Measurements from ENCODE around the gene SLC24A4.

The SLC24A4 gene

GRCh38 chr14:92276074-92276473 lies 46.9 kb upstream of the SLC24A4 start:
- Histone ChIP-seq H3K9me2 (replicated peaks; ENCODE audit: low read depth, low read length) (no peaks in the 10 kb centered on the region), H3K79me2 (ENCODE audit: insufficient read depth, low read length) (no peaks in the 10 kb centered on the region), H3K4me2 (ENCODE audit: low read depth, low read length, poor library complexity, severe bottlenecking) (no peak overlapping the region), H3K4me1 (ENCODE audit: insufficient read depth, low read length, poor library complexity, severe bottlenecking) (peaks cover 18% of the 10 kb centered on the region), H3K27me3 (ENCODE audit: insufficient read depth, low read length, poor library complexity, severe bottlenecking) (no peaks in the 10 kb centered on the region), H3K9ac (ENCODE audit: low read depth, low read length, poor library complexity, severe bottlenecking) (no peak overlapping the region), H3F3A (ENCODE audit: low read depth) (no peaks in the 10 kb centered on the region), H3K36me3 (ENCODE audit: insufficient read depth, low read length) (no peaks in the 10 kb centered on the region), H3K4me3 (ENCODE audit: low read length, poor library complexity, severe bottlenecking) (no peak overlapping the region), H3K9me3 (ENCODE audit: insufficient read depth, low read depth, low read length) (no peaks in the 10 kb centered on the region), H2AFZ (ENCODE audit: low read length) (no peak overlapping the region), H4K20me1 (ENCODE audit: insufficient read depth, low read length, poor library complexity, severe bottlenecking) (no peaks in the 10 kb centered on the region)
- TF ChIP-seq, protein P1, sequence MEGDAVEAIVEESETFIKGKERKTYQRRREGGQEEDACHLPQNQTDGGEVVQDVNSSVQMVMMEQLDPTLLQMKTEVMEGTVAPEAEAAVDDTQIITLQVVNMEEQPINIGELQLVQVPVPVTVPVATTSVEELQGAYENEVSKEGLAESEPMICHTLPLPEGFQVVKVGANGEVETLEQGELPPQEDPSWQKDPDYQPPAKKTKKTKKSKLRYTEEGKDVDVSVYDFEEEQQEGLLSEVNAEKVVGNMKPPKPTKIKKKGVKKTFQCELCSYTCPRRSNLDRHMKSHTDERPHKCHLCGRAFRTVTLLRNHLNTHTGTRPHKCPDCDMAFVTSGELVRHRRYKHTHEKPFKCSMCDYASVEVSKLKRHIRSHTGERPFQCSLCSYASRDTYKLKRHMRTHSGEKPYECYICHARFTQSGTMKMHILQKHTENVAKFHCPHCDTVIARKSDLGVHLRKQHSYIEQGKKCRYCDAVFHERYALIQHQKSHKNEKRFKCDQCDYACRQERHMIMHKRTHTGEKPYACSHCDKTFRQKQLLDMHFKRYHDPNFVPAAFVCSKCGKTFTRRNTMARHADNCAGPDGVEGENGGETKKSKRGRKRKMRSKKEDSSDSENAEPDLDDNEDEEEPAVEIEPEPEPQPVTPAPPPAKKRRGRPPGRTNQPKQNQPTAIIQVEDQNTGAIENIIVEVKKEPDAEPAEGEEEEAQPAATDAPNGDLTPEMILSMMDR (conservative IDR thresholded peaks at IDR 0.05; ENCODE audit: low read length), result no peak
- no peak for TF ChIP-seq EZH2phosphoT487 (IDR thresholded peaks at IDR 0.05; ENCODE audit: borderline replicate concordance)

DNA sequence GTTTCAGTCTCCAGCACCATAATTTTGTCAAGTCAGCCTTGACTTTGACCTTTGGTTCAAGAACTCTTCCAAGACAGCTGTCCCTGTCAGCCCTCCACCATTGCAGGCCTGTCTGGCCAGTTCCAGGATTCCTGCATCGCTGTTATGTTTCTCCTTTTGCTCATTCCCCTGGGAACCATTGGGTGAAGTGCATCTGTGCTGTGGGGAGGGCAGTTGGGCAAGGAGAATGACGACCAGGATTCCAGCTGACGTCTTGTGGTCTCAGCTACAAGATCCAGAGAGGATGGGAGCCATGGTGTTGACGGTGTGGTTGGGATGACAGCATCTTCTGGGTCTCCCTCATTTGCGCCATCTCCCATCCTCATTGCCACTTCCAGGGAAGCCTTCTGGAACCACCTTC lies 45.9 kb upstream of the SLC24A4 start:
- Histone ChIP-seq H3K79me2 (ENCODE audit: insufficient read depth, low read length) (no peaks in the 10 kb centered on the region), H3K27me3 (ENCODE audit: insufficient read depth, low read length, poor library complexity, severe bottlenecking) (no peaks in the 10 kb centered on the region), H3K36me3 (ENCODE audit: insufficient read depth, low read length) (no peaks in the 10 kb centered on the region), H4K20me1 (ENCODE audit: insufficient read depth, low read length, poor library complexity, severe bottlenecking) (no peaks in the 10 kb centered on the region), H2AFZ (ENCODE audit: low read length) (no peak overlapping the region), H3K9ac (ENCODE audit: low read depth, low read length, poor library complexity, severe bottlenecking) (no peak overlapping the region), H3F3A (ENCODE audit: low read depth) (no peaks in the 10 kb centered on the region), H3K9me3 (ENCODE audit: insufficient read depth, low read depth, low read length) (no peaks in the 10 kb centered on the region), H3K4me1 (ENCODE audit: insufficient read depth, low read length, poor library complexity, severe bottlenecking) (peaks cover 23% of the 10 kb centered on the region), H3K9me2 (replicated peaks; ENCODE audit: low read depth, low read length) (no peaks in the 10 kb centered on the region), H3K4me3 (ENCODE audit: low read length, poor library complexity, severe bottlenecking) (no peak overlapping the region), H3K4me2 (ENCODE audit: low read depth, low read length, poor library complexity, severe bottlenecking) (no peak overlapping the region)
- TF ChIP-seq, protein P1 (conservative IDR thresholded peaks at IDR 0.05; ENCODE audit: low read length), result no peak
- TF ChIP-seq EZH2phosphoT487 (IDR thresholded peaks at IDR 0.05; ENCODE audit: borderline replicate concordance), result no peak

- no peaks in the 10 kb centered on the region for H4K20me1 ChIP-seq (ENCODE audit: insufficient read depth, low read length, poor library complexity, severe bottlenecking)
- H3F3A ChIP-seq (ENCODE audit: low read depth), result no peaks in the 10 kb centered on the region
- TF ChIP-seq EZH2phosphoT487 (IDR thresholded peaks at IDR 0.05; ENCODE audit: borderline replicate concordance), result no peak
- TF ChIP-seq, protein P1 (conservative IDR thresholded peaks at IDR 0.05; ENCODE audit: low read length), result no peak
- no peaks in the 10 kb centered on the region for H3K9me3 ChIP-seq (ENCODE audit: insufficient read depth, low read depth, low read length)
- no peak overlapping the region for H3K9ac ChIP-seq (ENCODE audit: low read depth, low read length, poor library complexity, severe bottlenecking)
- no peaks in the 10 kb centered on the region for H3K36me3 ChIP-seq (ENCODE audit: insufficient read depth, low read length)
- H2AFZ ChIP-seq (ENCODE audit: low read length), result no peak overlapping the region
- peaks cover 16% of the 10 kb centered on the region for H3K4me1 ChIP-seq (ENCODE audit: insufficient read depth, low read length, poor library complexity, severe bottlenecking)
- no peaks in the 10 kb centered on the region for H3K79me2 ChIP-seq (ENCODE audit: insufficient read depth, low read length)
- peak overlapping the region; percentile 29 for H3K4me2 ChIP-seq (ENCODE audit: low read depth, low read length, poor library complexity, severe bottlenecking)
- no peaks in the 10 kb centered on the region for H3K27me3 ChIP-seq (ENCODE audit: insufficient read depth, low read length, poor library complexity, severe bottlenecking)
- H3K4me3 ChIP-seq (ENCODE audit: low read length, poor library complexity, severe bottlenecking), result no peak overlapping the region
- H3K9me2 ChIP-seq (replicated peaks; ENCODE audit: low read depth, low read length), result no peaks in the 10 kb centered on the region
Measured at GRCh38 chr14:92280554-92281262, 42.3 kb upstream of the SLC24A4 start.
